Measurements from ENCODE around the gene PDE4DIP.
"Not testable (repeated sequence)": the region's sequence is repeated elsewhere in the genome, so short reads cannot be mapped to it uniquely, and the experiment has no call there.

The PDE4DIP gene

DNA sequence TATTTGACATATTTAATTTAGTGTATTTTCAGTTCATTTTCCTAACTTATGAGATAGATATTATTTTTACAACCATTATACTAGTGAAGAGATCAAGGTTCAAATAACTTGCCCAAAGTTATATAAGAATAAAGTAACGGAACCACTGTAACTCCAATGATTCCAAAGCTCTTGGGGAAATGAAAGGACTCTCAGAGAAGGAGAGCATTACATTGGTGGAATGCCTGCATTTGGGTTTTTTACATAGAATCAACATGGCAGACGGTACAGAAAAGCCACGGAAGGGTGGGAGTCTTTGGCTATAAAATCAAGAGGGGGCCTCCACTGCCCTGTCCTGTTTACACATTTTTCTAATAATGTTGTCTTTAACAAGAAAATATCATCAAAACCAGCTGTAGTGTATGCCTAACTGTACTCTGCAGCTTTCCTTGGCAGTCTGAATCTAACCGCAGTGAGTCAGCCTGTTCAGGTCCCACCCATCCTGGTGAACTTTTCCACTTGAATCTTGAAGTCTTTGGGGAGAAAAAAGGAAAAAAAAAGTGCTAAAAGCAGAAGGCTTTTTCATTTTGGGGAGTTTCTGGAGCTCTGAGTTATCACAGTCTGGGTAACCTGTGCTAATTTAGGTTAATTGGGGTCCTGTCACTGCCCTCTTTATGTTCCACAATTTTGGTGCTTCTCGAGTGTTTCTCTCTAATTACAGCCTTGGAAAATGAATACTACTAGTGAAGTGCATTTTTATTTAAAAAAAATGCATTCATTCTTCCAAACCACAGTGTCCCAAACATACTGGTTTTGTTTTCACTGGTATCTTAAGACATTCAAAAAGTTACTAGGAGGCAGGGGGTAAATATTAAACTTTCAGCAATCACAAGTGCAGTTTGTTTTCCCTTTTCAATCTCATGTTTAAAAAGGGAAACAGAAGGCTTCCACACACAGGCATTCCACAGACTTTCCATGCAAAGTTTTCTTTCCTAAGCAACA lies 30.5 kb downstream of the PDE4DIP start:
- DNase-seq (ENCODE audit: low read depth) = not testable (repeated sequence)

DNA sequence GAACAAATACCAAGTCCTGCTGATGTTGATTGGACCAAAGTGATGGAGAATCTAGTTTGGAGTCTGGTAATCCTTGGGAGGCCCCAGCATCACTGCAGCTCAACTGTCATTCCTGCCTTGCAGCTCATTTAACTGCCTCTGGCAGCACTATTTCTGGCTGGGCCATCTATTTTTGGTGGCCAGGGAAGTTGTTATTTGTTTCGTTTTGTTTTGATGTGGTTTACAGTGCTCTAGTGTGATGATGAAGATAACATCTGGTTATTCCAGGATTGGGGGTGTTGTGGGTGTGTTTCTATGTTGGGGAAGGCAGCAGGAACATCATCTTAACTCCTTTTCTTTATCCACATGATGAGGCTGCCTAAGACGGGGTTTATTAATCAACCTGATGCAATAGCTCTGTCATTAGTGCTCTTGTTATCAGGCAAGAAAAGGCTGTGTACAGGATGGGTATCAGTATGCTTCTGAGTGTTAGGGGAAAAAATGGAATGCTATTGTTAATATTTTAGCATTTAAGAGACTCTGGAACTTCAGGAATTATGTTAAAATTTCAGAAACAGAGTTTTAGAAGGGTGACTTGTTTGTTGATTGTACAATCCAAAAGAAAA lies 35.7 kb downstream of the PDE4DIP start:
- DNase-seq (ENCODE audit: low read depth) = not testable (repeated sequence)

DNA sequence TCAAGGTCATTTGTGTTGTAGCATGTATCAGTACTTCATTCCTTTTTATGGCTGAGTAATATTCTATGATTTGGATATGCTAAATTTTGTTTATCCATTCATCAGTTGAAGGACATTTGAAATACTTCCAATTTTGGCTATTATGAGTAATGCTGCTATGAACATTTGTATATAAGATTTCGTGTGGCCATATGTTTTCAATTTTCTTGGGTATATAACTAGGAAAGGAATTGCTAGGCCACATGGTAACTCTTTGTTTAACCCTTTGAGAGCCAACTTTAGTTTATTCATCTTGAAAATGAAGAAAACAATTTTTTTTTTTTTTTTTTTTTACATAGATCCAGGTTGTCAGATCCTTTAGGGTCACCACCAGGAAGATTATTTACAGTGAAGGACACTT lies 37.0 kb downstream of the PDE4DIP start:
- not testable (repeated sequence) for DNase-seq (ENCODE audit: low read depth)

DNA sequence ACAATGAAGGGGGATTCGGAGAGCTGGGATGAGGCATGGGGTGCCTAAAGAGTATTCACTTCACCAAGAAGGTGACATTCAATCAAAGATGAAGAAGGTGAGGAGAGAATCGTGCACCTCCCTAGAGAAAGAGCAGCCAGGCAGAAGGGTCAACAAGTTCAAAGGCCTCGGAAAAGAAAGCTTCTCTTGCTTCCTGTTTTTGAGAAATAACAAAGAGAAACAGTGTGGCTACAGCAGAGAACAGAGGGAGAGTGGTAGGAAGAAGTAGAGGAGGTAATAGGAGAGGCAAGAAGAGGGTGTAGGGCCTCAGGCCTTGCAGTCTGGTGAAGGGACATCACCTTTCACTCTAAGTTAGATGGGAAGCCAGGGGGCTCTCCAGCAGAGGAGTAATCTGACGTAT lies 41.0 kb downstream of the PDE4DIP start:
- DNase-seq (ENCODE audit: low read depth) = not testable (repeated sequence)

DNA sequence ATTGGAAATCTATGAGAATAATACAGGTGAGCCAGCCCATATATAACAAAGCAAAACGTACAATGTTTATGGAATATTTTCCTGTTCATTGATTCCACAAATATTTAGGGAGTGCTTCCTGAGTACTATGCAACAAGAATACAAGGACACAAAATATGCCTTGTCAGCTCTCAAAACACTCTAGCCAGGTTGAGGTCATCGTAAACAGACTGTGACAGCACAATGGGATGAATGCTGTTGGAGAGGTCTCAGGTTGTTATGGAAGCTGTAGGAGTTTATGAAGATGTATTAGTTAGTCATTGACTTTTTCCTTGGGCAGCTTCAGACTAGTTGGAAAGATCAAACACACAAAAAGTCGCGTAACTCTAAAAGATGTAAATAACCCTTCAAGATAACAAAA lies 42.1 kb downstream of the PDE4DIP start:
- DNase-seq (ENCODE audit: low read depth) = not testable (repeated sequence)

DNA sequence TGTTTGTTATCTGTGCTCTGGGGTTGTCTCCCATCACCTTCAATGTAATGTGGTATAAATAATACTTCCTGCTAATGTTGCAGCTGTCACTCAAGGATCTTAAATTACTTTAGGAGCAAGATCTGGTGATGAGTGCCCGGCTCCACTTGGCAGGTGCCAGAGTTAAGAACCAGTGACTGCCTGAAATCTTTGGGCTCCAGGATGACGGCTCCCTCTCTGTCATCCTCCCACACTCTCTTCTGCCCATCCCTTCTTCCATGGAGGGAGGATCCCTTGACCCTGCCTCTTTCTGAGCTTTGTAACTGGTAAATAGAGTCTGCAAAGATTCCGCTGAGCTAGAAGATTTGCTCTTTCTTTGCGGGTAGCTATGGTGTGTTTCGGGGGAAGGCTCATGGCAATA lies 44.4 kb downstream of the PDE4DIP start:
- DNase-seq (ENCODE audit: low read depth) = not testable (repeated sequence)

DNA sequence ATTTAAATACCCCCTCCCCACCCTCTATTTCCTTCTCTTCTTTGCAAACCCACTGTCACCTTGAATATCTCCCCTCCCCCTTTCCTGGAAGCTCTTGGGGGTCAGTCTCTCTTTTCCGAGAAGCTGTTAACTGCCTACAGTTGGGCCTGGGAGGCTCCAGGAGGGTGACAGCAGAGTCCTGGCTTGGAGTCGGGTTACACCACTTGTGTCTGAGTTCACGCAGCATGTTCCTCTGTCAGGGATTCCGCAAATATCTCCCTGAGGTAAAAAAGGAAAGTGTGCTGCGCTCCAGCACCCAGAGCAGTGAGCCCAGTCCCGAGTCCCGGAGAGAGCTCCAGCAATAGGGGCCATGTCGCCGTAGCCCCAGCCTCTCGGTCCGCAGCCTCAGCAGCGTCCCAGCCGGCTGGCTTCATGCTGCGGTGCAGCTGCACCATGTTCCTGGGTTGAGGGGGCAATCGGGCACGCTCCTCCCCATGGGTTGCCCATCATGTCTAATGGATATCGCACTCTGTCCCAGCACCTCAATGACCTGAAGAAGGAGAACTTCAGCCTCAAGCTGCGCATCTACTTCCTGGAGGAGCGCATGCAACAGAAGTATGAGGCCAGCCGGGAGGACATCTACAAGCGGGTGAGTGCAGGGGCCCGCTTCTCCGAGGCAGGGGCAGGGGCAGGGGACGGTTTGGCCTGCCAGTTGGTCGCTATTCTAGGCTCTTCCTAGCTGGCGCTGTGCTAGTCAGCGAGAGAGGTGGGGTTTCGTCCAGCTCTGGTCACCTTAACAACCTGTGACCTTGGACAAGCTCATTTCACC lies 45.2 kb downstream of the PDE4DIP start:
- DNase-seq (ENCODE audit: low read depth) = not testable (repeated sequence)

DNA sequence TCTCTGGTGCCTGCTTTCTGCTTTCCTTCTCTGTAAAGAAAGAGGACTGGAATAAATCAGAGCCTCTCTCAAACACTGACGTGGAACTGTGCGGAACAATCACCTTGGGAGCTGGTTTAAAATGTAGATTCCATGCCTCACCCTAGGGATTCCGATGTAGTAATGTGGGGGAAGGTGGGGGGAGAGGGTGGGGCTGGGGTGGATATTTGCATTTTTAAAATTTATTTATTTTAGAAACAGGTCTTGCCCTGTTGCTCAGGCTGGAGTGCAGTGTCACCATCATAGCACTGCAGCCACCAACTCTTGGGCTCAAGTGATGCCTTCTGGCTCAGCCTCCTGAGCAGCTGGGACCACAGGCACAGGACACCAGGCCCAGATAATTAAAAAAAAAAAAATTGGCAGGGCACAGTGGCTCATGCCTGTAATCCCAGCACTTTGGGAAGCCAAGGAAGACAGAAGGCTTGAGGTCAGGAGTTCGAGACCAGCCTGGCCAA lies 45.9 kb downstream of the PDE4DIP start:
- not testable (repeated sequence) for DNase-seq (ENCODE audit: low read depth)

DNA sequence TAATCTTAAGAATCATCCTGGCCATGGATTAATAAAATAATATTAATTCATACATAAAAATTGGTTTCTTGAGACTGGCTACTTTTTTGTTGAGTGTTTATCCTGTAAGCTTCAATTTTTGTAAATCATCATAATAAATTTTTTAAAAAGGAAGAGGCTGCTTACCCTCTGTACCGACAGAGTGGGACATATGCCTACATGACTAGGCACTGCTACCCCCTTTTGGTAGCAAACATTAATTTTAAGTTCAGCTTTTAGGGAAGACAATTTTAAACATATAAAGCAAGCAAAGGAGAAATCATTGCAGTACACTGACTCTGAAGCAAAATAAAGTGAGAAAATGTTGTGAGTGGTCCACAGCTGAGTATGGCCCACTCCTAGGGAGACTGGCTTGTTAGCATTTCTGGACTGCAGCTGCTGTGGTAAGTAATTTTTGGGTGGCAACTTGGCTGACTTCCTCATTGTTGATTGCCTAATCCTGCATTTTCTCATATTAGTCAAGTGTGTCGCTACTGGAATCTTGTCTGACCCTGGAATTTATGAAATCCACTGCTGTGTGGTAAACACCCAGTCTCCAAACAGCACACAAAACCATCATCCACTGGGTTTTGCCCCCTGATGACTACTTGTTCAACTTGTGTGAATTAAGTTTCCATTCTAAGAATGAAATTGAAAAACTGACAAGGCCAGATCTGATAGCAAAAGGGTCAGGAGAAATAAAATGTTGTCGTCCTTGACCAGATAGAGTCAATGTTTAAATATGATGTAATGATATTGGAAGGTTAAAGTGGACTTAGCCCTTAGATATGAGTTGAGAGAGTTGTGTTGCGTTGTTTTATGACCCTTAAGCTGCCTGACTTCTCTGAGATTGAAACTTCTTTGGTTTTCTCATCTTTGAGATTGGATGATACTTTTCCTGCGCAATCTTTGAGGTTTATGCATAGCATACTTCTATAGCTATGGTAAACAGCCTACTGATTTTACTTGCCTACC lies 50.4 kb downstream of the PDE4DIP start:
- not testable (repeated sequence) for DNase-seq (ENCODE audit: low read depth)

DNA sequence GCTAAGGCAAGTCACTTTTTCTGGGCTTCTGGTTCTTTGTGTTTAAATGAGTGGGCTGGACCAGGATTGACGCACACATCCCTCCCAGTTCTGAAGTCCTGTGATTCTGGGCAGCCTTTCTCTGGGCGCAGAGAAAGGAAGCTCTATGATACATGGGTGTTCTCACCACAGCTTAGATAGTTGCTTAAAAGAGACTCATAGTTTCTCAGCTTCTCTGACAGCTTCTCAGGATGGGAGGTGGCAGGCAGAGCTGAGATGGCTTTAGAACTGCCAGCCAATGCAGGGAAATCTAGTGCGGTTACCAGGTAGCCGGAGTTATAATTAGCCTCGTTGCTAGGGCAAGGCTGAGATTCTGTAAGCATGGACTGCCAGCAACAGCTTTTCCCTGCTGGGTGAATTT lies 55.8 kb downstream of the PDE4DIP start:
- not testable (repeated sequence) for DNase-seq (ENCODE audit: low read depth)

DNA sequence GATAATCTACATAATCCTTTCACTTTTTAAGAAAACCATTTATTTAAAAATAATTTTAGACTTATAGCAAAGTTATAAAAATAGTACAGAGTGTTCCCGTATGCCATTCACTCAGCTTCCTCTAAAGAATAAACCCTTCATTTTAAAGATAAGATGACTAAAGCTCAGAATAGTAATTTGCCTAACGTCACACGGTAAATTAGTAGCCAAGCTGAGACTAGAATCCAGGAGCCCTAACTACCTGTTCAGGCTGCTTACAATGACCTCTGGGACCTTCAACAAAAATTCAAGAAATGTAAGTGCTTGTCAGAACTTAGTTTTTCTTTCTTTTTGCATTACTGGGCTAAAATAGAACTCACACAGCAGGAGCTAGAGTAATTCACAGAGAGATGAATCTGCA lies 56.5 kb downstream of the PDE4DIP start:
- DNase-seq (ENCODE audit: low read depth) = not testable (repeated sequence)

DNA sequence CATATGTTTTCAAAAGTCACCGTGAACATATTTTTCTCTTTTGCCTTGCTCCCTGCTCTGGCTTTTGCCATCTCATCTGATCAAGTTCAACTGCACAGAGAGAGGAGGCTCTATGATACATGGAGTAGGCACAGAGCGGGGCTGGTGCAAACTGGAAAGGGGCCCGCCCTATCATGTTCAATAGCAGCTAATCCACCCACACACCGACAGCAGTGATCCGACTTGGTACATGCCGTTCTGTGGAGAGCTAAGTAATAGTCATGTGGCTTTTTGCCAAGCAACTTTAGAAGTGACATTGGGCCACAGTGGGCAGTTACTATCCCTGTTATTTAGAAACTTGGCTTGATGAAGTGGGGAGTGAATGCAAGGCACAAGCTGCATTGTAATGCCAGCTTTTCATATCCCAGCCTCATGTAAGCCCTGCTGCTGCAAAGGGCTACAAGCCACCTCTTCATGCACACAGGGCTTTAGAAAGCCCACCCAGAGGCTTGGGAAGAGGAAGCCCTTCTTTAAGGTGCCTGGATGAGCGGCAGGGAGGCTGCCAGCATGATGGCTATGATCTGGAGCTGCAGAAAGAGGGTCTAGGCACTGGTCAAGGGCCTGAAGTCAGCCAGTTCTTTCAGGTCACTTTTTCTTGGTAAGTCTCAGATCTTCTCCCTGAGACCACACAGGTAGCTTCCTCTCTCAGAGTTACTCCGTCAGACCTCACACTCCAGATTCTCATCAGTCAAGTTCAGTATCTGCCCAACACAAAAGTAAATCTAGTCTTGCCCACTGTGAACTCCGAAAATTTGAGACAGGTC lies 57.1 kb downstream of the PDE4DIP start:
- not testable (repeated sequence) for DNase-seq (ENCODE audit: low read depth)

DNA sequence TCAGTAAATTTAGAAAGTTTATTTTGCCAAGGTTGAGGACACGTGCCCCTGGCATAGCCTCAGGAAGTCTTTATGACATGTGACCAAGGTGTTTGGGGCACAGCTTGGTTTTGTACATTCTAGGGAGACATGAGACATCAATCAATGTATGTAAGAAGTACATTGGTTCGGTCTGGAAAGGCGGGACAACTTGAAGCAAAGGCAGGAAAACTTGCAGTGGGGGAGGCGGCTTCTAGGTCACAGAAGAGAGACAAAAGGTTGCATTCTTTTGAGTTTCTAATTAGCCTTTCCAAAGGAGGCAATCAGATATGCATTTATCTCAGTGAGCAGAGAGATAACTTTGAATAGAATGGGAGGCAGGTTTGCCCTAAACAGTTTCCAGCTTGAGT lies 57.7 kb downstream of the PDE4DIP start:
- DNase-seq (ENCODE audit: low read depth) = not testable (repeated sequence)

DNA sequence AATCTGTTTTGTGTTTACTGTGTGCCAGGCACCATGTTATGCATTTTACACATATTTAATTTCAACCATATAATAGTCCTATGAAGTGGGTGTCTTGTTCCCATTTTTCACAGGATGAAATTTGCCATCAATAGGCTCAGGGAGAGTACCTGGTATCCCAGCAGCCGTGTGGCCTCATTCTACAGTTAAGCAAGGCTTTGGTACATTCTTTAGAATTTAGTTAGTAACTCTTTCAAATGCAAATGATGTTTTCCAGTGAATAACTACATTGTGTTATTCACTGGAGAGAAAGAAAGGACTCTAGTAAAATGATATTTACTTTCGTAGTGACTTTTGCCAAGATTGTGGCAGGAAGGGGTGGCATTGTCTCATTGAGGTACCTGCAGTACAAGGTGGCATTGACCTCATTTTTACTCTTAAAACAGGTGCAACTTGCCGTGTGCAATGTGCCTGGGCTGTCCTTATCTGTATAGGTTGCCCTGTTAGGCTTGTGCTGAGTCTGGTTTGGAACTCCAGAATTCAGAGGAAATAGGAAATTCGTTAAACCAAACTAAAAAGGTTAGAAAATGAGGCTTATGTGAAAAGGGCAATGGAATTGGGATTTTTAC lies 65.1 kb downstream of the PDE4DIP start:
- DNase-seq (ENCODE audit: low read depth) = not testable (repeated sequence)

DNA sequence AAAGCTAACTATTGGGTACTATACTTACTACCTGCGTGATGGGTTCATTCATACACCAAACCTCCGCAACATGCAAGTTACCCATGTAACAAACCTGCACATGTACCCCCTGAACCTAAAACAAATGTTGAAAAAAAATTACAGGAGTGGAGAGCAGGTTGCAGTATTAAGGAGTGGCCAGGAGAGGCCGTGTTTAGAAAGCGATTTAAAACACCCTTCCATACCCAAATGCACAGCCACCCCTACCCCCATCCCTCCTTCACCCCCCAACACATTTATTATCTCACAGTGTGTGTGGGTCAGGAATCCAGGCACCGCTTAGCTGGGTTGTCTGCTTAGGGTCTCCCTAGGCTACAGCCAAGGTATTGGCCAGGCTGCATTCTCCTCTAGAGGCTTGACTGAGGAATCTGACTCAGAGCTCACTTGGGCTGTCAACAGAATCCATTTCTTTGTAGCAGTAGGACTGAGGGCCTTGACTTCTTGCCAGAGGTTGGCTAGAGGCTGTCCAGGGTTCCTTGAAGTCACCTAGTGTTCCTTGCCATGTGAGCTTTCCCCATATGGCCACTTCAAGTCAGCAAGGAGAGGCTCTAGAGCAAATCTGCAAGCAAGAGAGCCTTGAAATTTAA lies 67.2 kb downstream of the PDE4DIP start:
- not testable (repeated sequence) for DNase-seq (ENCODE audit: low read depth)

DNA sequence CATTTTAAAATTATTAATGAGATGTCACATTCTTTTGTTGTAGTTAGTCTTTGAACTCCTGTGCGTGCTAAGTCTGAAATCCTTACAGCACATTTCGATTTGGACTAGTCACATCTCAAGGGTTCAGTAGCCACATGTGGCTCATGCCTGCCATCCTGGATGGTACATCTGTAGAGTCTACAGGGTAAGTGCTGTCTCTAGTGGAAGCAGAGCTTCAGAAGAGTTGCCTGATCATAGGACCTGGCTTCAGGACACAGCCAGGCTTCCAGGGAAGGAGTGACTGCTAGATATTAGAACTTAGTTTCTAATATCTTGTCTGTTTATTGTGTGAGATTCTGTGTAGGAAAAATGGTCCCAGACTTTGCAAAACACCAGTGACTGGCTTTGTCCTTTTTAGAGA lies 72.0 kb downstream of the PDE4DIP start:
- not testable (repeated sequence) for DNase-seq (ENCODE audit: low read depth)

DNA sequence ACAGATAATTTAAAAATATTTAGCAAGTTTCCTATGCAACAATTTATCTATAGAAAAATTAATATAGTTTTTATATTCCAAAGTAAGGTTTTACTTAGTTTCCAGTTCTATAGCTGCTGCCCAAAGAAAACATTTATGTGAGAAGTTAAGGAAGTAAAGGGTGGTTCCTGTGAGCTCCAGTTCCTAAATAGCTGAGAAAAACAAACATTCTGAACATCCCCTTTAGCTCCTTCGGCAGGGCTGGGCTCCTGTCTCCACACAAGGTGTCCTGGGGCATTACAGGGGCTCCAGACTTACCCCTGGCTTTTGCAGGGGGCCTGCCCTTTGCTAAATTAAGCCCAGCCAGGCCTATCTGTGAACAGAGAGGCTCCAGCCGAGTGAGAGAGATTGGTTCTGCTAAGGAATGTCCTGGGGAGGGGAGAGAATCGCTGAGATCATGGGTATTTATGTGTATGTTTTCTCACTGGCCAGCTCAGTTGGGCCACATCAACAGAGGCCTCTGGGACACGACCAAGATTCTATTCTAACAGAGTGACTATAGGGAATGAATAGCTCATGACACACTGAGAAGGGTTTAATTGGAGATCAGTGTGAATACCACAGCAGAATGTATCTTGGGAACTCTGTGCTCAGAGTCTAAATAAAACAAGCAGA lies 72.6 kb downstream of the PDE4DIP start:
- not testable (repeated sequence) for DNase-seq (ENCODE audit: low read depth)

DNA sequence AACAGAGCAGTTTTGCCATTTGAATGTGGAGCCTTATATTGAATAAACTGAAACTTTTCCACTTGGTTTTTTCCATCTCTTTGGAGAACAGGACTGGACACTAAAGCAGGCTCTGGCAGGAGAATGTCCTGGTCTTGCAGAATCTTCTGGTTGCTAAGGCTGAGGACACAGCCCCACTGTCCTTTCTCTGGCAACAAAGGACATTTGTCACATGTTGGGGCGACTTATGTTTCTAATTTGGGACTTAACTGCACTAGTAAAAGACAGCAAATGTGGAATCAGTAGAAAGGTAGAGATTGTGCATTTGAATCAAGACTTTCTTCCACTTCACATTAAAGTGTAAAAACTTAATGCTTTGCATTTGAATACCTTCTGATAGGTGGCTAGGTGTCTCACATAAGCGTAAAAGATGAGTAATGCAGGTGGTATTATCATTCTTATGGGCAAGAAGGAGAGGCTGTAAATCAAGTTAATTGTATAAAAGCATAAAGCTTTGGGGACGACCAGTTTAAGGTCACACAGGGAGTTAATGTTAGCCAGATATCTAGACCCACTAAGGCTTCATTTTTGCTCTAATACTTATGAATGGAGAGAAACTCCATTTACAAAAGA lies 74.7 kb downstream of the PDE4DIP start:
- DNase-seq (ENCODE audit: low read depth) = not testable (repeated sequence)
